Vagina (tissue), 2 donors: ENCODE results near the gene NCOA7.

Experiments used
- CTCF ChIP-seq, 3 experiments: fragments of 450-650 bp in 2 of 3; fragments of 200-600 bp in 1 of 3; sonication (generic) in 1 of 3; IDR thresholded peaks; one replicate each; pipeline ENCODE4 v1.5.1; 2017 to 2019; ENCODE audit warnings: antibody characterized with exemption in 3 of 3, mild to moderate bottlenecking in 2 of 3, moderate library complexity in 2 of 3
- POLR2A ChIP-seq, 2 donors: fragments of 450-650 bp; IDR thresholded peaks; one replicate each; pipeline ENCODE4 v1.6.1; 2017; ENCODE audit warnings: antibody characterized with exemption in 2 of 2, mild to moderate bottlenecking in 2 of 2, moderate library complexity in 2 of 2

DNA sequence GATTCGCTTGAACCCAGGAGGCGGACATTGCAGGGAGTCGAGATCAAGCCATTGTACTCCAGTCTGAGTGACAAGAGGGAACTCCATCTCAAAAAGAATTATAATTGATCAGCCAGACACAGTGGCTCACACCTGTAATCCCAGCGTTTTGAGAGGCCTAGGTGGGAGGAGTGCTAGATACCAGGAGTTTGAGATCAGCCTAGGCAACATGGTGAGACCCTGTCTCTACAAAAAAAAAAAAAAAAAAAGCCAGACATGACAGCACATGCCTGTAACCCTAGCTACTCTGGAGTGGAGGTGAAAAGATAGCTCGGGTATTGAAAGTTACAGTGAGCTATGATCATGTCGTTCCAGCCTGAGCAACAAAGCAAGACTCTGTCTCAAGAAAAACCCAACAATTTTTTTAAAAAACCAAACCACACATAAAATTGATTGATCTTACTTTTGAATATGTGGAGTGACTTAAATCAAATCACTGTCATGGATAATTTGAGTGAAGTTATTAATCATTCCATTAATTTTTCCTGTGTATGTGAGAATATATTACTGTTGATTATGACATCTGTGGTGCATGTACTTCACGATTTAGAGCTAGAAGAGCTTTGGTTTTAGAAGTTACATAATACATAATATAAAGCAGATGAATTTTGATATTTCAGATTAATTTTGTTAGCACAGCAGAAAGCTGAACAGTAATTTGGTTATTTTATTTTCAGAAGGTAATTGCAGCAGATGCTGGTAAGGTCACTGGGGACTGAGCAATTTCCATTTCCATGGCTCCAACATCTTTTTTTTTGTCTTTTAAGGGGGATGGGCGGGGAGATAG lies 34.4 kb downstream of the NCOA7 start:
- no peak for TF ChIP-seq CTCF (IDR thresholded peaks at IDR 0.05)
- no peak for TF ChIP-seq POLR2A (IDR thresholded peaks at IDR 0.05)
